Dendritic cell treated with granulocyte-macrophage colony-stimulating factor and Interleukin-4, amounts not matched to agents 40 ng/mL and 50 ng/mL, for 4 days (primary cell): ENCODE results near the gene TIMP3.

Experiments used
- H3K27ac Mint-ChIP-seq: one replicate; pipeline ENCODE4 v1.8.0; 2022; ENCODE audit warnings: mild to moderate bottlenecking, mixed read lengths
- H3K27me3 Mint-ChIP-seq: one replicate; pipeline ENCODE4 v1.8.0; 2022; ENCODE audit warnings: mild to moderate bottlenecking, mixed read lengths
- H3K36me3 Mint-ChIP-seq: one replicate; pipeline ENCODE4 v1.8.0; 2022; ENCODE audit warnings: low read depth, mixed read lengths
- H3K4me1 Mint-ChIP-seq: one replicate; pipeline ENCODE4 v1.8.0; 2022; ENCODE audit warnings: low read depth, mixed read lengths
- H3K4me3 Mint-ChIP-seq: one replicate; pipeline ENCODE4 v1.8.0; 2022; ENCODE audit warnings: mild to moderate bottlenecking, moderate library complexity, mixed read lengths
- H3K9me3 Mint-ChIP-seq: one replicate; pipeline ENCODE4 v1.8.0; 2022; ENCODE audit warnings: mixed read lengths
- intact Hi-C: fragments of 100-400 bp; cut with micrococcal nuclease; formaldehyde crosslinking; loops from one replicate; pipeline ENCODE4 v1.15.0; 2022

The TIMP3 gene

GRCh38 chr22:32839831-32840584 lies 38.5 kb downstream of the TIMP3 start:
- intact Hi-C loops, result no loop called here
- Mint-ChIP-seq H3K27me3 (peaks cover 6% of the 10 kb centered on the region), H3K9me3 (no peaks in the 10 kb centered on the region), H3K4me3 (no peak overlapping the region), H3K4me1 (no peaks in the 10 kb centered on the region), H3K27ac (no peak overlapping the region), H3K36me3 (no peaks in the 10 kb centered on the region)

DNA sequence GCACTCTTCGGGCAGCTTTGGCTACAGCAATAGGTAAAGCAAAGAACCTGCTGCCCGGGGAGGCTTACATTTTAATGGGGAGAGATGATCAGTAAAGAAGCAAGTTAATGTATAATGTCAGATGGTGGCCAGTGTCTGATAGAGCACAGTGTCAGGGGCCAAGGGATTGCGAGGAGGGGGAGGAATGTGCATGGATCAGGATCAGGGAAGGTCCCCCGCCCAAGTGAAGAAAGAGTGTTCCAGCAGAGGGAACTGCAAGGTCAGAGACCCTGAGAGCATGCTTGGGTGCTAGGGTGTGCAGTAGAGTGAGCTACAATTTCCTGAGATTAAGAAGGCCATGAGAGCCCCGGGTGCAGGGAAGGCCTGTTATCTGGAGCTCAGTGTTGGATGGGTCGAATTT lies 39.7 kb downstream of the TIMP3 start:
- Mint-ChIP-seq H3K36me3 (no peaks in the 10 kb centered on the region), H3K4me3 (no peak overlapping the region), H3K4me1 (no peaks in the 10 kb centered on the region), H3K27me3 (peaks cover 6% of the 10 kb centered on the region), H3K9me3 (no peaks in the 10 kb centered on the region), H3K27ac (no peak overlapping the region)
- intact Hi-C loops, result no loop called here

DNA sequence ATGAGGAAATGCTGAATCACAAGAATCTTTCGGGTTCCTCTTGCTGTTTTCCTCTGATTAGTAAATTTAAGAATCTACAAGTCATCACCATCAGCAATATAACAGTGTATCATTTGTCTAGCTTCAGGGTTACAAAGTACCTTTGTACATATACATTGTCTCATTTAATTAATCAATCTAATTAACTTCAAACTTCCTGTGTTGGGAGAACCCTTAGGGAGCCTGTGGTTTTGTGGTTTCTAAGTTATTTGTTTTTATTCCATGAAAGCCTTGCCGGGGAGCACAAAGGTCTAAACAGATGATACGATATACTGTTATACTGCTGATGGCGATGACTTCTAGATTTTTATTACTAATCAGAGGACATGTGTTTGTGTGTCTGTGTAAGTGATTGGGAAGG lies 41.0 kb downstream of the TIMP3 start:
- H3K4me1 Mint-ChIP-seq, result no peaks in the 10 kb centered on the region
- no peaks in the 10 kb centered on the region for H3K9me3 Mint-ChIP-seq
- H3K27ac Mint-ChIP-seq, result no peak overlapping the region
- H3K36me3 Mint-ChIP-seq, result no peaks in the 10 kb centered on the region
- H3K27me3 Mint-ChIP-seq, result peaks cover 9% of the 10 kb centered on the region
- no peak overlapping the region for H3K4me3 Mint-ChIP-seq
- intact Hi-C loops, result no loop called here

DNA sequence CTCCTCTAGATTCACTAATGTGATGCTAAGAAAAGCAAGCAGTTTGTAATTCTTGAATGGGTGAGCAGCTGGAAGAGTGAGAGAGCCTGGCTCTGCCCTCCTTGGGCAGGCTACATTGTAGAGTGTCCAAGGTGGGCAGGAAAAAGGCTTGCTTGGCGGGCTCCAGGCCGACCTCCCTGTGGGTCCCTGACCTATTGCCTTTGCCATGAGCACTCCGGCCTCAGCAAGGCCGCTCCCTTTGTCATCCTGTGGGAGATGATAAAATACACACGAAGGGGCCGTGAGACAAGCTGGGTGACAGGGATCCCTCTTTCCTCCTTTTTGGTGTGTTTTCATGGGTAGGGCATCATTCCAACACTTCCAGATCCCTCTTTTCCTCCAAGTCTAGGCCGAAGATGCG lies 41.8 kb downstream of the TIMP3 start:
- Mint-ChIP-seq H3K27ac (no peak overlapping the region), H3K9me3 (no peaks in the 10 kb centered on the region), H3K36me3 (no peaks in the 10 kb centered on the region), H3K4me3 (no peak overlapping the region), H3K4me1 (no peaks in the 10 kb centered on the region), H3K27me3 (peaks cover 8% of the 10 kb centered on the region)
- intact Hi-C loops, result no loop called here

DNA sequence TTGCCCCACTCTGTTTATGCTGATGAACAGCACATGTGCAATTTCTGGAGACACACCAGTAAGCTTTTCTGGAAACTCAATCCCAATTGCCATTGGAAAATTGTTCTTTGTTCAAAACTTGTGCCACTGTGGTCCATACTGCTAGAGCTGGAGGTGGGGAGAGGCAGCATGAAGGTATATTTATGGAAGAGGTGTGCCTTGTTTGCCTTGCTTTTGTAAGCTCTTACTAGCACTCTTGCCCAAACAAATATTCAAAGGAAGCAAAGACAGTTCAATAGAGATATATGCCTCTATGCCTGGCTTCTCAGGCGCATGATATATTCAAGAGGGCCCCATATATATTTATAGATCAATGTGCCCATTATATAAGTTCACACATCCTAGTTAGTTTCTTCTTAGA lies 42.7 kb downstream of the TIMP3 start:
- H3K27me3 Mint-ChIP-seq, result peaks cover 8% of the 10 kb centered on the region
- no peak overlapping the region for H3K4me3 Mint-ChIP-seq
- no peak overlapping the region for H3K27ac Mint-ChIP-seq
- no peaks in the 10 kb centered on the region for H3K4me1 Mint-ChIP-seq
- H3K36me3 Mint-ChIP-seq, result no peaks in the 10 kb centered on the region
- intact Hi-C loops, result no loop called here
- no peaks in the 10 kb centered on the region for H3K9me3 Mint-ChIP-seq

DNA sequence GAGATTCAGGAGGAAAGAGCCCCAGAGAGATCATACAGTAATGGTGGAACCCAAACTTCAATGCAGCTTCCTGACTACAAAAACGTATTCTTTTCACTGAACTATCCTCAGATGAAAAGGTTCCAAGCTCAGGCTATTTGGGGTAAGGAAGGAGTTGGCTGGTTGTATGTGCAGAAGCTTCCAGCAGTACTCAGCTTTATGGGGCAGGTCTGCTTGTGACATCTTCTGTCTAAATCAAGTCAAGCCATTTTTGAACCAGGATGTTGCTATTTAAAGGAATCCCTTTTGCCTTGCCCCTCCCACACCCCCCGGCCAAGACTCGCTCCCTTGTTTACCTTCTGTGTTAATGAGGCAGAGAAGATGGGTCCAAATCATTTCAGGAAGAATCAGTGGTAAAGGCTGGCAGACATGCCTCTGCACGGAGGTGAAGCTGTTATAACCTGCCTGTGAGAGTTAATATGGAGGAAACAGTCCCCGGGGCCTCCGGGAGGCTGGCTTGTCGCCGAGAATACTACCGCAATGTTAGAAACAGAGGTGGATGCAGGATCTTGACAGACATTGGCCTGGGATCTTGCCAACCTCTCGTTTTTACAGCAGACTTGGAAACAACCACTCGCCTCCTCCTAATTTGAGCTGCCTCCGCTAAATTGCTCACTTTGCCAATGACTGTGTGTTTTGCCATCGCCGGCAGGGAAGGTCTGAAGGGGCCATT lies 45.4 kb downstream of the TIMP3 start:
- no peaks in the 10 kb centered on the region for H3K36me3 Mint-ChIP-seq
- H3K4me1 Mint-ChIP-seq, result no peaks in the 10 kb centered on the region
- no peak overlapping the region for H3K4me3 Mint-ChIP-seq
- H3K27ac Mint-ChIP-seq, result no peak overlapping the region
- intact Hi-C loops, result no loop called here
- H3K27me3 Mint-ChIP-seq, result peaks cover 3% of the 10 kb centered on the region
- H3K9me3 Mint-ChIP-seq, result no peaks in the 10 kb centered on the region

DNA sequence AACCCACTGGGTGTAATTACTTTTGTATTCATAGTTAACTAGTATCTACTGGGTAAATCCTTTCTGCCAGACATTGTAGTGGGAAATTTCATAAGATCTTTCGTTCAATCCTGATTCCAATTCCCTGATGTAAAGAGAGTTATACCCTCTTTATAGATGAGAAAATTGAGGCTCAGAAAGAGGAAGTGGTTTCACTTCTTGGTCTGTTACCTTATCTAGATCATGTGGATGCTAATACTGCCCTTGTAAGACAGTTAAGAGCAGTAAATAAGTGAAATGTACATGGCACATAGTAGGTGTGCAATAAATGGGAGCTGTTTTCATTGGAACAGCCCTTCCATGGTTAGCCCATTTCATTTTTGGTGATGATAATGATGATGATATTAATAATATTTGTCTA lies 46.7 kb downstream of the TIMP3 start:
- Mint-ChIP-seq H3K27me3 (peaks cover 6% of the 10 kb centered on the region), H3K9me3 (no peaks in the 10 kb centered on the region), H3K4me1 (no peaks in the 10 kb centered on the region), H3K36me3 (no peaks in the 10 kb centered on the region), H3K4me3 (no peak overlapping the region), H3K27ac (no peak overlapping the region)
- intact Hi-C loops, result no loop called here

DNA sequence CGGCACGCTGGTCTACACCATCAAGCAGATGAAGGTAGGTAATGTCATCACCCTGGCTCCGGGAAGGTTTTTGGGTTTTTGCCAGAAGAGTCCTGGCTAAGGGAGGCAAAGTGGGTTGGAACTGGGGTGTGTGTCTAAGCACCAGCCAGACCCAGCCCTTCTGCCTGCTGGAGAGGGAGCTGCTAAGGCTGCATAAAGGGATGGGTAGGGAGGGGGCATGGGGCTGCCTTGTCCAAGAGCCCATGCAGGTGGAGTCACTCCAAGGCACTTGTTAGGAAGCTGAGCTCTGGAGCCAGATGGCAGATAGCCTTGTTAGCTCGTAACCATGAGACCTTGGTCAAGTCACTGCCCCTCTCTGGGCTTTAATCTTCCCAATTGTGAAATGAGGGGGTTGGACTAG lies 48.0 kb downstream of the TIMP3 start:
- H3K36me3 Mint-ChIP-seq, result no peaks in the 10 kb centered on the region
- H3K4me3 Mint-ChIP-seq, result no peak overlapping the region
- H3K4me1 Mint-ChIP-seq, result no peaks in the 10 kb centered on the region
- no peaks in the 10 kb centered on the region for H3K9me3 Mint-ChIP-seq
- intact Hi-C loops, result no loop called here
- H3K27me3 Mint-ChIP-seq, result peaks cover 6% of the 10 kb centered on the region
- H3K27ac Mint-ChIP-seq, result no peak overlapping the region

- peaks cover 6% of the 10 kb centered on the region for H3K27me3 Mint-ChIP-seq
- intact Hi-C loops, result no loop called here
These were observed 48.7 kb downstream of the TIMP3 start for GRCh38 chr22:32850157-32850556.

DNA sequence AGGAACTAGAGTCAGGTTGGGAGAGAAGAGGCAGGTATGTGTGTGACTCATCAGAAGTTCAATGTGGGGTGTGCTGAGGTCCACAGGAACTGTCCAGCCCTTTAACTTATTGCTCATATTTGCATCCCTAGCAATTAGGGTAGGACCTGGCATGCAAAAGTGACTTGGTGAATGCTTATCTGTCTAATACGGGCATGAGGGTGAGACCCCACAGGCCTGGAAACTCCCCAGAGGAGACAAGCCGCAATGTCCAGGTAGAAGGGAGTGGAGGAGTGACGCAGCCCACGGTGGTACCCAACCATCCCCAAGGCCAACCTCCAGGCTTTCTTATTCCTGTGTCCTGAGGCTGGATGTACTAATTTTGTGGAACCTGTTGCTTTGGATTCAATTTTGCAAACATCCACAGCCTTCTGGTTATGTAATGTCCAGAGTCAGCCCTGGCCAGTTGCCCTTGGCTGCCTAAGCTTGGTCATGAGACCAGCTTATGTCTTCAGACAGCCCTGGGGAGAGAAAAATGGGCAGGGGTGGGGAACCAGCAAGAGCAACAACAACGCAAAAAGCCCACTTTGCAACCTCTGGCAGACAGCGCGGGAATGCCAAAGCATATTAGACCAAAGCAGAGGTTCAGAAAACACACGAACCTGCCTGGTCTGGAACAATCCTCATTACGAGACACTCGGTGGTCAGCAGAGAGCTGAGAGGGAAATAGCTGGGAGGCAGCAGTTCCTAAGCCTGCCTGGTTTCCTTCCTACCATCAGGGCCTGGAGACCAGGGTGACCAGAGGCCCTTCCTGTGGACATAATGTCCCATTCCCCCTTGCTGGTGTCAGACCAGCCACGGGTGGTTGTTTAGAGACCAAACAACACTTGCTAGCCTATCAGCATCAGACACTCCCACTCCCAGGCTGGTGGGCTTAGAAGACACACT lies 49.3 kb downstream of the TIMP3 start:
- Mint-ChIP-seq H3K27ac (no peak overlapping the region), H3K36me3 (no peaks in the 10 kb centered on the region), H3K4me3 (no peak overlapping the region), H3K9me3 (no peaks in the 10 kb centered on the region), H3K4me1 (no peaks in the 10 kb centered on the region), H3K27me3 (peaks cover 6% of the 10 kb centered on the region)
- intact Hi-C loops, result no loop called here

More at GRCh38 chr22:32850157-32850556, 48.7 kb downstream of the TIMP3 start:
- no peaks in the 10 kb centered on the region for H3K36me3 Mint-ChIP-seq
- no peak overlapping the region for H3K27ac Mint-ChIP-seq
- no peak overlapping the region for H3K4me3 Mint-ChIP-seq
- no peaks in the 10 kb centered on the region for H3K9me3 Mint-ChIP-seq
- no peaks in the 10 kb centered on the region for H3K4me1 Mint-ChIP-seq

DNA sequence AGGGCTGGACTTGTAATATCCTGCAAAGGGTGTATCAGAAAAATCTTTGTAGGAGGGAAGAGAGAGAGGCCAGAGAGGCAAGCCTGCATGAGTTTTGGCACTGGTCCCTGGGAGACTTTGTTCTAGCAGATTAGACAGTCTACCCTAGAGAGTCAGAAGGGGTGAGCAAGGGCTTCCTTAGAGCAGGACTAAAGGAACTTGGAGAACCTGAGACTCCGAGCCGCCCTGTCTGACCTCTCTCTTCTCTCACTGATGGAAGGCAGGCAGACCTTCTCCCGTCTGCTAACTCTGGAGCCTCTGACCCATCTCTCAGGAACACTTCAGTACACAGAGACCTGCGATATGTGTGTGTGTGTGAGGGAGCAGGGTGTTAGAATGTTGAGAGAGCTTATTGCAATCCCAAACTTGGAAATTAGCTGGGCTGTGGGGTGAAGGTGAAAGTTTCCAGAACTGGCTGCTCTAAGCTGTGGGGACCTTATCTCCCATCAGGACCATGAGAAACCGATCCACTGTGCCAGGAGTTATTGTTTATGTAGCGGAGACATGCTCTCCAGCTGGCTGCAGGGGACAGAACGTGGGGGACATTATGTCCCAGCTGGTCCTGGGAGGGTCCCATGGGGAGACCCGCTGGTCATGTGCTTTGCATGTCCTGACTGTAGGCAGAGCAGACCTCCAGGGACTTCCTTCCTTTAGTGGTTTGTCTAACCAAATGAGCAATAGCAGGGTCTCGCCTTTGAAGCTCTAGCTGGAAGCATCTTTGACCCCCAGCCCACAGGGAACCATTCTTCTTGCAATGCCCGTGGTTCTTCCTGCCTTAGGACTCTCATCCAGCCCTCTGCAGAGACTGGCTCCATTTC lies 51.1 kb downstream of the TIMP3 start:
- Mint-ChIP-seq H3K4me3 (no peak overlapping the region), H3K9me3 (no peaks in the 10 kb centered on the region), H3K27ac (no peak overlapping the region), H3K4me1 (no peaks in the 10 kb centered on the region), H3K36me3 (no peaks in the 10 kb centered on the region), H3K27me3 (peaks cover 3% of the 10 kb centered on the region)
- intact Hi-C loops, result no loop called here

DNA sequence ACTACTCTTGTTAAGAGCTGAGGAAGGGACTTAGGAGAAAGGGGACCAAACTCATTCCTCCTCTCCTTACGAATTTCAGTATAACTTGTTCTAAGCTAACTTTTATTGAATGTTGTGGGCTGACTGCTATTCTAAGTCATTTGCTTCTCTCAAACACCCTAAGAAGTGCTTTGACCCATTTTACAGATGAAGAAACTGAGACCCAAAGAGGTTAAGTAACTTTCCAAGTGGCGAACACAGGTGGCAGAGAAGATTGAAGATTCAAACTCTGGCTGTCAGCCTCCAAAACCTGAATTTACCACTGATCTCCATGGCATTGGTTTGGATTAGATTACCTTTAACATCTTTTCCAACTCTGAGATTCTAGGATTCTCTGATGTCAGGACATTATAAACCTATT lies 52.2 kb downstream of the TIMP3 start:
- peaks cover 3% of the 10 kb centered on the region for H3K27me3 Mint-ChIP-seq
- intact Hi-C loops, result no loop called here
- H3K4me1 Mint-ChIP-seq, result no peaks in the 10 kb centered on the region
- H3K27ac Mint-ChIP-seq, result no peak overlapping the region
- no peaks in the 10 kb centered on the region for H3K9me3 Mint-ChIP-seq
- H3K36me3 Mint-ChIP-seq, result no peaks in the 10 kb centered on the region
- no peak overlapping the region for H3K4me3 Mint-ChIP-seq

GRCh38 chr22:32854351-32854804 lies 52.9 kb downstream of the TIMP3 start:
- Mint-ChIP-seq H3K27ac (no peak overlapping the region), H3K4me1 (no peaks in the 10 kb centered on the region), H3K36me3 (no peaks in the 10 kb centered on the region), H3K27me3 (peaks cover 3% of the 10 kb centered on the region), H3K9me3 (no peaks in the 10 kb centered on the region), H3K4me3 (no peak overlapping the region)
- intact Hi-C loops, result no loop called here
